ENCODE results near the gene ZFP36L1.

DNA sequence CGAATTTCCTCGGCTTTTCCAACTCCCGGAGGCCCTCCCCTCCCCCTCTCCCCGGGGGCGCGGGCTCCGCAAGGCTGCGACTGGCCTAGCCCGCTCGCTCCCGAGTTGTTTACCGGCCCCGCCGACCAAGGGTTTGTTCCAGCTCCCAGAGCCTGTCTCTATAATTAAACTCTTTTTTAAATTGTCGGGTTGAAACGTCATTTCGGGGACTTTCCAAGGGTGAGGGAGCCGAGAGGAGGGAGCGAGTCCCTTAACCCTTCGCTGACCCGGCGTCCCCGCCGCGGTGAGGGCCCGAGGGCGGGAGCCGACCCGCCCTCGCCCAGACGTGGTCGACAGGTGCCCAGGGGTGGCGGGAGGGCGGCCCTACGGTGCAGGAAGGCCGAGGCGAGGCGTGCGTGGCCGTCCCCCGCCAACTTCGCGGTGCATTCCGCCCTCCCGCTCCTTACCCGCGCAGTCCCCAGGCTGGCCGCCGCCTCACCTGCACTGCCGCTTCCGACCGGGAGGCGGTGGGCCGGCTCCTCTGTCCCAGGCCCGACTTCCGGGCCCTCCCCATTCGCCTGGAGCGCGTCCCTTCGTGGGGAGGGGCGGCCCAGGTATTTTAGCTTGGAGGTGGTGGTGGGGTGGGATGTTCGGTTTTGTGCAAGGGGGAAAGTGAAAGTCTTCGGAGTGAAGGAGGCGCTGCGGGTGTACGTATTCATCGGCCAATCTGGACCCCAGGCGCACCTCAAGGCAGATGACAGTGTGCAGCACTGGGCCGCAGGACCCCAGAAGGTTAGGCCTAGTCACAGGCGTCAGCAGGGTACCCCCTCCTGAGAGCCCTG, 2.9 kb upstream of the ZFP36L1 start:
- TF ChIP-seq, protein P1, sequence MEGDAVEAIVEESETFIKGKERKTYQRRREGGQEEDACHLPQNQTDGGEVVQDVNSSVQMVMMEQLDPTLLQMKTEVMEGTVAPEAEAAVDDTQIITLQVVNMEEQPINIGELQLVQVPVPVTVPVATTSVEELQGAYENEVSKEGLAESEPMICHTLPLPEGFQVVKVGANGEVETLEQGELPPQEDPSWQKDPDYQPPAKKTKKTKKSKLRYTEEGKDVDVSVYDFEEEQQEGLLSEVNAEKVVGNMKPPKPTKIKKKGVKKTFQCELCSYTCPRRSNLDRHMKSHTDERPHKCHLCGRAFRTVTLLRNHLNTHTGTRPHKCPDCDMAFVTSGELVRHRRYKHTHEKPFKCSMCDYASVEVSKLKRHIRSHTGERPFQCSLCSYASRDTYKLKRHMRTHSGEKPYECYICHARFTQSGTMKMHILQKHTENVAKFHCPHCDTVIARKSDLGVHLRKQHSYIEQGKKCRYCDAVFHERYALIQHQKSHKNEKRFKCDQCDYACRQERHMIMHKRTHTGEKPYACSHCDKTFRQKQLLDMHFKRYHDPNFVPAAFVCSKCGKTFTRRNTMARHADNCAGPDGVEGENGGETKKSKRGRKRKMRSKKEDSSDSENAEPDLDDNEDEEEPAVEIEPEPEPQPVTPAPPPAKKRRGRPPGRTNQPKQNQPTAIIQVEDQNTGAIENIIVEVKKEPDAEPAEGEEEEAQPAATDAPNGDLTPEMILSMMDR (IDR thresholded peaks at IDR 0.05; ENCODE audit: low read length) = peak; percentile 55
- TF ChIP-seq EZH2 (IDR thresholded peaks at IDR 0.05; ENCODE audit: borderline replicate concordance, low read length) = no peak

Data from OCI-LY1 (cell line).